RCC 7860 (cell line): ENCODE data around the gene EIF3L.

Source experiments
- DNase-seq: peaks from one replicate; pipeline ENCODE4 v3.0.0-alpha.2; 2015; ENCODE audit warnings: low spot score
- FAIRE-seq: peaks from 2 replicates; lab custom pipeline; 2012; peaks lifted over from hg19 to GRCh38; lab: Jason Lieb, UNC

The EIF3L gene

GRCh38 chr22:37816543-37817180, 32.6 kb upstream of the EIF3L start:
- FAIRE-seq (no peak), DNase-seq (no peak)

- peak; percentile 49 for DNase-seq
Observed at GRCh38 chr22:37817705-37818408, 31.4 kb upstream of the EIF3L start.

GRCh38 chr22:37818409-37819104, 30.7 kb upstream of the EIF3L start:
- DNase-seq (no peak), FAIRE-seq (no peak)

More at GRCh38 chr22:37817705-37818408, 31.4 kb upstream of the EIF3L start:
- no peak for FAIRE-seq

GRCh38 chr22:37819105-37819433, 30.1 kb upstream of the EIF3L start:
- no peak for DNase-seq
- no peak for FAIRE-seq

- FAIRE-seq (no peak), DNase-seq (no peak)
Observed at GRCh38 chr22:37820350-37820749, 28.9 kb upstream of the EIF3L start.

- DNase-seq (no peak), FAIRE-seq (no peak)
Observed at GRCh38 chr22:37822079-37822833, 27.0 kb upstream of the EIF3L start.

- DNase-seq, result no peak
- FAIRE-seq, result no peak
Observed at GRCh38 chr22:37823134-37823985, 25.9 kb upstream of the EIF3L start, which contains the start of gene GALR3. TSS of gene GALR3 (plus strand) at chr22:37823382. CDS start at chr22:37823407, 25 bp downstream.

- FAIRE-seq (no peak), DNase-seq (no peak)
Observed at GRCh38 chr22:37824674-37825641, 24.3 kb upstream of the EIF3L start.

GRCh38 chr22:37827056-37827455, 22.2 kb upstream of the EIF3L start:
- DNase-seq (no peak), FAIRE-seq (no peak)

GRCh38 chr22:37830093-37830842, 19.0 kb upstream of the EIF3L start:
- no peak for FAIRE-seq
- no peak for DNase-seq

GRCh38 chr22:37831472-37831871, 17.7 kb upstream of the EIF3L start:
- FAIRE-seq, result no peak

GRCh38 chr22:37832022-37832857, 17.0 kb upstream of the EIF3L start:
- FAIRE-seq (no peak), DNase-seq (no peak)

More at GRCh38 chr22:37831472-37831871, 17.7 kb upstream of the EIF3L start:
- DNase-seq, result no peak

- DNase-seq (no peak), FAIRE-seq (no peak)
Observed at GRCh38 chr22:37842015-37842793, 7.0 kb upstream of the EIF3L start.

GRCh38 chr22:37843741-37844089, 5.5 kb upstream of the EIF3L start:
- DNase-seq (no peak), FAIRE-seq (no peak)

- FAIRE-seq, result no peak
- peak; percentile 6 for DNase-seq
Observed at GRCh38 chr22:37844904-37845329, 4.3 kb upstream of the EIF3L start.

GRCh38 chr22:37846433-37846832, 2.8 kb upstream of the EIF3L start:
- DNase-seq (no peak), FAIRE-seq (no peak)

GRCh38 chr22:37848587-37849088, 581 bp upstream of the EIF3L start:
- DNase-seq (no peak), FAIRE-seq (no peak)
